Measurements from ENCODE around the gene EFCAB11.

GRCh38 chr14:89813617-89814031 lies 140.9 kb downstream of the EFCAB11 start:
- no peak for TF ChIP-seq POLR2A (IDR thresholded peaks at IDR 0.05; ENCODE audit: borderline replicate concordance, extremely low read depth, insufficient read depth, insufficient read length)
- TF ChIP-seq JUND (IDR thresholded peaks at IDR 0.05): no peak
- no peak for TF ChIP-seq CTCF (IDR thresholded peaks at IDR 0.05 in 2 of 3, conservative IDR thresholded peaks at IDR 0.05 in 1 of 3; ENCODE audit: borderline replicate concordance in 1 of 3, insufficient read depth in 1 of 3, low read depth in 2 of 3, low read length in 2 of 3)
- TF ChIP-seq TCF7L2 (IDR thresholded peaks at IDR 0.05; ENCODE audit: borderline replicate concordance, extremely low read depth, insufficient read depth, insufficient read length): no peak
- no peak for TF ChIP-seq EZH2 (IDR thresholded peaks at IDR 0.05)
- no peak for TF ChIP-seq ATF3 (IDR thresholded peaks at IDR 0.05)
- no peak for TF ChIP-seq RAD21 (IDR thresholded peaks at IDR 0.05; ENCODE audit: low read depth)
- TF ChIP-seq FOSL1 (IDR thresholded peaks at IDR 0.05; ENCODE audit: low read depth): no peak
- no peak for TF ChIP-seq SRF (IDR thresholded peaks at IDR 0.05; ENCODE audit: low read depth)
- no peak for TF ChIP-seq SP1 (IDR thresholded peaks at IDR 0.05; ENCODE audit: low read depth)
- TF ChIP-seq REST (IDR thresholded peaks at IDR 0.05; ENCODE audit: low read depth): no peak
- TF ChIP-seq POLR2AphosphoS5 (IDR thresholded peaks at IDR 0.05; ENCODE audit: low read depth, low read length): no peak
- TF ChIP-seq ZFX (IDR thresholded peaks at IDR 0.05): no peak
- TF ChIP-seq MAX (IDR thresholded peaks at IDR 0.05): no peak
